ENCODE results near the gene WWC2. TPM values are rescaled to one million over a fixed set of nuclear protein-coding genes. Genes with fewer than 3 reads are reported as not detected.

The WWC2 gene
- total RNA-seq, 4 donors from 2014 or later = 6.6 to 79.7 (median 9.4) TPM

- 79 to 100% methylated on average over 1 to 8 of the region's 8 CpGs for WGBS, 2 donors (ENCODE audit: low coverage in 1 of 2)
- peaks cover 20% of the 10 kb centered on the region for H3K27me3 ChIP-seq
Observed at GRCh38 chr4:183347146-183347545, 248.1 kb downstream of the WWC2 start.

GRCh38 chr4:183347566-183347965 is 248.5 kb downstream of the WWC2 start:
- peaks cover 0 to 7% (median 0%) of the 10 kb centered on the region in 4 donors for H3K4me1 ChIP-seq
- intact Hi-C loops (cut with DNase I; ENCODE audit: low total_unique reads) (no loop called here), in situ Hi-C loops (cut with MboI; ENCODE audit: low pct_ligation_motif_present in 1 of 4, low pct_unique_long_range_greater_than_20kb in 1 of 4, low sequenced_read_pairs in 3 of 4) (no loop called here)
- H3K27me3 ChIP-seq = peaks cover 16% of the 10 kb centered on the region
- TF ChIP-seq POLR2AphosphoS5 (IDR thresholded peaks at IDR 0.05) = no peak
- TF ChIP-seq CTCF (IDR thresholded peaks at IDR 0.05) = no peak
- TF ChIP-seq POLR2A (IDR thresholded peaks at IDR 0.05) = no peak
- no peak for TF ChIP-seq EP300 (IDR thresholded peaks at IDR 0.05; ENCODE audit: low read depth)
- no peak overlapping the region for H3K4me3 ChIP-seq
- no peak for DNase-seq
- H3K9me3 ChIP-seq = no peaks in the 10 kb centered on the region
- H3K27ac ChIP-seq = no peak overlapping the region
- WGBS, 2 donors (ENCODE audit: low coverage in 1 of 2) = 89% methylated on average over 4 of the region's 4 CpGs; no CpG with 5 or more reads in 1 of the 2 donors
- no peaks in the 10 kb centered on the region for H3K36me3 ChIP-seq

More at GRCh38 chr4:183347146-183347545, 248.1 kb downstream of the WWC2 start:
- Histone ChIP-seq H3K27ac (no peak overlapping the region), H3K36me3 (no peaks in the 10 kb centered on the region), H3K4me1 (peaks cover 0 to 7% (median 0%) of the 10 kb centered on the region in 4 donors), H3K9me3 (no peaks in the 10 kb centered on the region), H3K4me3 (no peak overlapping the region)
- no peak for TF ChIP-seq CTCF (IDR thresholded peaks at IDR 0.05)
- TF ChIP-seq POLR2AphosphoS5 (IDR thresholded peaks at IDR 0.05) = no peak
- TF ChIP-seq EP300 (IDR thresholded peaks at IDR 0.05; ENCODE audit: low read depth) = no peak
- no peak for TF ChIP-seq POLR2A (IDR thresholded peaks at IDR 0.05)
- in situ Hi-C loops (cut with MboI; ENCODE audit: low pct_ligation_motif_present in 1 of 4, low pct_unique_long_range_greater_than_20kb in 1 of 4, low sequenced_read_pairs in 3 of 4) (no loop called here), intact Hi-C loops (cut with DNase I; ENCODE audit: low total_unique reads) (no loop called here)
- DNase-seq = no peak

GRCh38 chr4:183348136-183348535 is 249.1 kb downstream of the WWC2 start:
- TF ChIP-seq POLR2AphosphoS5 (IDR thresholded peaks at IDR 0.05) = no peak
- TF ChIP-seq CTCF (IDR thresholded peaks at IDR 0.05) = no peak
- TF ChIP-seq POLR2A (IDR thresholded peaks at IDR 0.05) = no peak
- TF ChIP-seq EP300 (IDR thresholded peaks at IDR 0.05; ENCODE audit: low read depth) = no peak
- Histone ChIP-seq H3K4me1 (peaks cover 0 to 1% (median 0%) of the 10 kb centered on the region in 4 donors), H3K9me3 (no peaks in the 10 kb centered on the region), H3K27me3 (peaks cover 10% of the 10 kb centered on the region), H3K36me3 (no peaks in the 10 kb centered on the region), H3K27ac (no peak overlapping the region), H3K4me3 (no peak overlapping the region)
- intact Hi-C loops (cut with DNase I; ENCODE audit: low total_unique reads) = no loop called here
- WGBS, 2 donors (ENCODE audit: low coverage in 1 of 2) = 83% methylated on average over 12 of the region's 12 CpGs; no CpG with 5 or more reads in 1 of the 2 donors
- in situ Hi-C loops (cut with MboI; ENCODE audit: low pct_ligation_motif_present in 1 of 4, low pct_unique_long_range_greater_than_20kb in 1 of 4, low sequenced_read_pairs in 3 of 4) = no loop called here
- DNase-seq = no peak

DNA sequence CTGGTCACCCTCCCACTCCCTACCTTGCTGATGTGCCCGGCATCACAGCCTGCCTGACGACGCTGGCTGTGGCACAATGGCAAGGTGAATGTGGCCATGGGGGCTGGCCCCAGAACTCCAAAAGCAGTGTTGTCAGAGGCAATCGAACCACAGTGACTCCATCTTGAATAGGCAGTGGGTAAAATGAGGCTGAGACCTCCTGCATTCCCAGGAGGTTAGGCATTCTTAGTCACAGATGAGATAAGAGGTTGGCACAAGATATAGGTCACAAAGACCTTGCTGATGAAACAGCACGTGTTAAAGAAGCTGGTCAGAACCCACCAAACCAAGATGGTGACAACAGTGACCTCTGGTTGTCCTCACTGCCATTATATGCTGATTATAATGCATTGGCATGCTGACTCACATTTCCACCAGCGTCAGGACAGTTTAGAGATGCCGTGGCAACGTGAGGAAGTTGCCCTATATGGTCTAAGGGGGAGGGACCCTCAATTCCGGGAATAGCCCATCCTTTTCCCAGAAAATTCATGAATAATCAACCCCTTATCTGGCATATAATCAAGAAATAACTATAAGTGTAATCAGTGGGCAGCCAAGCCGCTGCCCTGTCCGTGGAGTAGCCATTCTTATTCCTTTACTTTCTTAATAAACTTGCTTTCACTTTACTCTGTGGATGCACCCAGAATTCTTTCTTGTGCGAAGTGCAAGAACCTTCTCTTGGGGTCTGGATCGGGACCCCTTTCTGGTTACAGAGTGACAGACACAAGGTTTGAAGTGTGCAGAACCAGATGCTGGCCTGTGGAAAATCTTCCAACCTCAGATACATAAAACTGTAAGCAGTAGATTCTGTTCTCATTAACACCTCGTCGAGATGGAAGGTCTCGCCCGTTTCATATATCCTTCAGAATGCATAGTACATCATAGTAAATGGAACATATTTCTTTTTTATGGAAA is 249.9 kb downstream of the WWC2 start:
- in situ Hi-C loops (cut with MboI; ENCODE audit: low pct_ligation_motif_present in 1 of 4, low pct_unique_long_range_greater_than_20kb in 1 of 4, low sequenced_read_pairs in 3 of 4) = no loop called here
- H3K36me3 ChIP-seq = no peaks in the 10 kb centered on the region

More for the DNA sequence above, 249.9 kb downstream of the WWC2 start:
- Histone ChIP-seq H3K27ac (no peak overlapping the region), H3K4me1 (no peaks in the 10 kb centered on the region), H3K9me3 (no peaks in the 10 kb centered on the region), H3K27me3 (peaks cover 2% of the 10 kb centered on the region), H3K4me3 (no peak overlapping the region)
- no peak for DNase-seq
- no peak for TF ChIP-seq EP300 (IDR thresholded peaks at IDR 0.05; ENCODE audit: low read depth)
- TF ChIP-seq CTCF (IDR thresholded peaks at IDR 0.05) = no peak
- TF ChIP-seq POLR2A (IDR thresholded peaks at IDR 0.05) = no peak
- no peak for TF ChIP-seq POLR2AphosphoS5 (IDR thresholded peaks at IDR 0.05)
- 48 to 82% methylated on average over 5 to 17 of the region's 17 CpGs for WGBS, 2 donors (ENCODE audit: low coverage in 1 of 2)
- intact Hi-C loops (cut with DNase I; ENCODE audit: low total_unique reads) = no loop called here
